ENCODE measurements around the gene ZNF8. TPM values are rescaled to one million over a fixed set of nuclear protein-coding genes. Genes with fewer than 3 reads are reported as not detected.

ZNF8 gene
- total RNA-seq, 2 donors from 2014 or later = 3.4 to 3.8 TPM

DNA sequence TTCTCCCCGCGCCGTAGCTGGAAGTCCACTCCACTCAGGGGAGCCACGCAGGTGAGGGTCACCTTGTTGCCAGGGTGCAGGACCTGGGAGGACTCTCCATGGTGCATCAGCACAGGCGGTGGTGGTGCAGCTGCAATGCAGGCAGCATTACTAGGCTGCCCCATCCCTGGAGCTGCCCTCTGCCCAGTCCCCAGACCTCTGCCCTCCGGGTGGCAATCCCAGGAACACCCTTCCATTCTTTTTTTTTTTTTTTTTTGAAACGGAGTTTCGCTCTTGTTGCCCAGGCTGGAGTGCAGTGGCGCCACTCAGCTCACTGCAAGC, 72.8 kb downstream of the ZNF8 start:
- Histone ChIP-seq H3K27me3 (peaks cover 19% of the 10 kb centered on the region), H3K4me1 (no peaks in the 10 kb centered on the region), H3K27ac (no peak overlapping the region), H3K36me3 (no peaks in the 10 kb centered on the region), H3K9ac (ENCODE audit: low read depth in 2 of 2, low read length in 2 of 2) (no peak overlapping the region), H3K9me3 (no peaks in the 10 kb centered on the region), H3K4me3 (no peak overlapping the region)
- DNase-seq = no peak
- intact Hi-C loops (cut with DNase I) = no loop called here
- TF ChIP-seq CTCF (IDR thresholded peaks at IDR 0.05) = no peak

- Histone ChIP-seq H3K27me3 (peaks cover 15% of the 10 kb centered on the region), H3K9me3 (no peaks in the 10 kb centered on the region), H3K9ac (ENCODE audit: low read depth in 2 of 2, low read length in 2 of 2) (no peak overlapping the region), H3K4me3 (no peak overlapping the region), H3K4me1 (no peaks in the 10 kb centered on the region), H3K36me3 (no peaks in the 10 kb centered on the region), H3K27ac (no peak overlapping the region)
- DNase-seq = no peak
- no peak for TF ChIP-seq CTCF (IDR thresholded peaks at IDR 0.05)
- intact Hi-C loops (cut with DNase I) = no loop called here
These were observed 73.4 kb downstream of the ZNF8 start for GRCh38 chr19:58351990-58352755.

Small RNAs within 50 kb of the gene (microRNA-seq; reads per million reads assigned to microRNA genes)
- not detected for gene MIR6806

Other genes starting within 250 kb of the ZNF8 start
- not detected for gene ZSCAN1, start 244.9 kb upstream of the ZNF8 start, total RNA-seq
- 1 to 10 TPM; 1.1 to 1.4 TPM for gene ZNF135, start 219.7 kb upstream of the ZNF8 start, total RNA-seq
- gene ZSCAN18, start 180.7 kb upstream of the ZNF8 start, total RNA-seq = 10 to 100 TPM; 17.1 to 22.9 TPM
- 1 to 10 TPM; 3.9 to 5.9 TPM for gene ZNF329, start 128.2 kb upstream of the ZNF8 start, total RNA-seq
- 10 to 100 TPM; 16.3 to 17.1 TPM for gene ZNF274, start 95.9 kb upstream of the ZNF8 start, total RNA-seq
- 10 to 100 TPM; 17.2 to 29.6 TPM for gene ZNF544, start 50.0 kb upstream of the ZNF8 start, total RNA-seq
- 10 to 100 TPM; 21.6 to 25.0 TPM for gene ERVK3-1, start 26.4 kb downstream of the ZNF8 start, total RNA-seq
- gene ZSCAN22, start 48.0 kb downstream of the ZNF8 start, total RNA-seq = 1 to 10 TPM; 3.0 to 3.7 TPM
- 1 to 10 TPM; 3.6 to 4.7 TPM for gene A1BG, start 74.5 kb downstream of the ZNF8 start, total RNA-seq
- 1 to 10 TPM in 1 of 2 donors, under 1 TPM in 1; 0.98 to 1.9 TPM for gene ZNF497, start 83.8 kb downstream of the ZNF8 start, total RNA-seq
- gene ZNF837, start 102.1 kb downstream of the ZNF8 start, total RNA-seq = 1 to 10 TPM; 1.8 to 2.6 TPM
- 100 to 1,000 TPM; 781 to 884 TPM for gene RPS5, start 108.3 kb downstream of the ZNF8 start, total RNA-seq
- not detected for gene RNF225, start 116.7 kb downstream of the ZNF8 start, total RNA-seq
- gene ZNF584, start 129.7 kb downstream of the ZNF8 start, total RNA-seq = 1 to 10 TPM; 5.9 to 8.5 TPM
- gene ZNF132, start 161.2 kb downstream of the ZNF8 start, total RNA-seq = 1 to 10 TPM; 2.6 to 5.8 TPM
- gene ZNF324B, start 172.7 kb downstream of the ZNF8 start, total RNA-seq = 1 to 10 TPM; 4.4 to 7.5 TPM
- 10 to 100 TPM; 10.2 to 12.0 TPM for gene ZNF324, start 188.1 kb downstream of the ZNF8 start, total RNA-seq
- 10 to 100 TPM in 1 of 2 donors, 1 to 10 TPM in 1; 7.4 to 10.5 TPM for gene ZNF446, start 197.4 kb downstream of the ZNF8 start, total RNA-seq
- gene SLC27A5, start 233.0 kb downstream of the ZNF8 start, total RNA-seq = 1 to 10 TPM; 3.7 to 8.7 TPM
- gene ZBTB45, start 240.9 kb downstream of the ZNF8 start, total RNA-seq = 10 to 100 TPM; 13.5 to 20.2 TPM